Stimulated activated CD8-positive, alpha-beta memory T cell treated with anti-CD3 and anti-CD28 coated beads, Interleukin-12 subunit alpha, Interleukin-12 subunit beta, amount 100 ng/mL, for 4 hours (primary cell): Measurements from ENCODE around the gene EPHB1.

Experiments
- DNase-seq: peaks from one replicate; pipeline ENCODE4 v3.0.0-alpha.2; 2020; ENCODE audit warnings: low read depth

Gene EPHB1

DNA sequence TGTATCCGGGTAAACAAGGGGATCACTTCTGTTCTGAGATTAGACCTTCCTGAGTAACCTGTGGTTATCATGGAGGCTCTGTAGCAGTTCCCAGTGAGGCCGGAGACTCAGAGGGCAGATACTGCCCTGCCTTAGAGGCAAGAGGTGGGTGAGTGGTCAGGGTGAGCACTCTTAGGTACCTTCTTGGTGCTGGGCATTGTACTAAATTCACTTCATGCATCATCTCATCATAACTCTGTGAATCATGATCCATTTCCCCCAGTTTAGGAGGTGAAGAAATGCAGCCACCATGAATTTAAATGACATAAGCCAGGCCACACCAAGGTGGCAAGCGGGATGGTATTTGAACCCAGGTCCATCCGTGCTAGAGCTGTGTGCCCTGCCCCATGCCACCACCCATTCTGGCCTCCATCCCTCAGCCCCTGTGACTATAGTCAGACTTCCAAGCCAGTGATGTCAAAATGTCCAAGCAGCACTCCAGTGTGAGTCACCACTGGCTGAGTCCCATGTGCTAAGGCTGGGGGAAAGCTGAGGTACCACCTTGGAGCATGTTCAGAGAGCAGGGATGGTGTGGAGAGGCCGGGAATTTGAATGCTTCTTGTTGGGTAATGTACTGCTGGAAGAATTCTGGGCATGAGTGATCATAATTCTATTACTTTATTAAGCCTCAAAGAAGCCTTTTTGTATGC, 88.8 kb downstream of the EPHB1 start:
- DNase-seq: no peak

DNA sequence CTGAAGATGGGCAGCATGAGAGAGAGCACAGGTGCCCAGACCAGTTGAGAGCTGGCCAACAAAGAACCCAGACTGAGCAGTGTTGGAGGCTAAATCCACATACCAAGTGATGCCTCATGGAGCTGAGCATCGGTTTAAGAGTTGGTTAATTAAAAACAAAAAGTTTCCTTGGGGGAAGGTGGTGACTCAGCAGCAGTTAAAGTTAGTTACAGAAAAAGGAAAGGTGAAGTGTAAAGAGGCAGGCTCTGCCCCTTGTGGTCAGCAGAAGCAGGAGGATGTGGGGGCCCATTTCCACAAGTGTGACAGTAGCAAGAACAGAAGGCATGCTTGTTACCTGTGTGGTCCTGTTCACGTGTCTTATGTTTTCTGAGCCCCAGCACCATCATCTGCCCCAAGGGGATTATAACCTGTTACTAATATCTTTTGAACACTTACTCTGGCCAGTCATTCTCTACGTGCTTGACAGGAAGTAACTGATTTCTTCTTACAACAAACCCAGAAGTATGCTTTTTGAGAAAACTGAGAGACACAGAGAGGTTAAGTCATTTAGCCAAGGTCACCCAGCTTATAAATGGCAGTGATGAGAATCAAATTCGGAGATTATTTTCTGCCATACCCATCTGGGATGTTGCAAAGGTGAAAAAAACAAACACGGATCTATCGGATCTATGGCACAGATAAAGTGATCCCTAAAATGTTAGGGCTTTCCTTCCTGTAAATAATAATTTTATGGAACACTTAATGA, 91.0 kb downstream of the EPHB1 start:
- DNase-seq: no peak

DNA sequence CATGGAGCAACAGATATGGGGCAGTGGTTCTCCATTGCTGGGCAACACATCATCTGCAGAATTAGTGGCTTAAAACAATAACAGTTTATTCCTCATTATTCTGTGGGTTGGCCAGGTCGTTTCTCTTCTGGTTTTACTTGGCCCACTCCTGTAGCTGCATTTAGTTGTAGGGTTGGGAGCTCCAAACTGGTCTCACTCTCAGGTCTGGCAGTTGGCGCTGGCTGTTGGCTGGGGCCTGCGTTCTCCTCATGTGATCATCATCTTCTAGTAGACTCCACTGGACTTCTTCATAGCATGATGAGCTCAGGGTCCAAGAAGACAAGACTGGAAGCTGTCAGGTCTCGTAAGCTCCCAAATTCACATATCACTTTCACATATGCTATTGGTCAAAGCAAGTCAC, 91.9 kb downstream of the EPHB1 start:
- DNase-seq: no peak

DNA sequence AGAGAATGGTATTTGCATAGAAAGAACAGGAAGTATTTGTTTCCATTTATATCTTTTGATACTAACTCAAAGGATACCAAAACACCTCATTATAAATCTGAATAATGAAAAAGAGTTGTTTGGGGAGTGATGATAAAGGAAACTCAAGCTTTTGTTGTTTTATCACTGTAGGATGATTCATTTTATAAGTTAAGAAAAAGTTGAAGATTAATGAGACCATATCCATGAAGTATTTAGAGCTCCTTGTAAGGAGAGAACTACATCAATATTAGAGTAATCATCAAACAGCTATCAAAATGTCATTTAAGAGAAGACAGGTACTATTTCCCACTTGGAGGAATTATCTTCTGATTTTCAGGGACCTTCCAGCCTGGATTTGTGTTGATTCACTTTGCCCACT, 92.5 kb downstream of the EPHB1 start:
- no peak for DNase-seq

DNA sequence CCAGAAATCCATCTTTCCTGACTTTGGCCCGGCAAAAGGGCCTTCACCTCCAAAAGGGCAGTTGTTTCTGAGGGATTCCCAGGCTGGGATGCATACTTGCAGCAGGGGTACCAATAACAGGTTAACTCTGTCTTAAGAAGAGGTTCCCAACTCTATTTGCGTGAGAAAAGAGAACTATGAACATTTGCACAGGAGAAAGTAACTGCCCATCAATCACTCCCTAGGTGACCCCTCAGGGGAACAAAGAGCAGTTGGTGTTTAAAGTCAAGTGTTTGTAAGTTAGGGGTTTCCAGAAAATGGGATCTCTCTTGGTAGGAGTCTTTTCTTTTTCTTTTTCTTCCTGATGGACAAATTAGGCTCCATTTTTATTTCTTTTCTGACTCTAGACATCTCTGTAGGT, 97.3 kb downstream of the EPHB1 start:
- no peak for DNase-seq

DNA sequence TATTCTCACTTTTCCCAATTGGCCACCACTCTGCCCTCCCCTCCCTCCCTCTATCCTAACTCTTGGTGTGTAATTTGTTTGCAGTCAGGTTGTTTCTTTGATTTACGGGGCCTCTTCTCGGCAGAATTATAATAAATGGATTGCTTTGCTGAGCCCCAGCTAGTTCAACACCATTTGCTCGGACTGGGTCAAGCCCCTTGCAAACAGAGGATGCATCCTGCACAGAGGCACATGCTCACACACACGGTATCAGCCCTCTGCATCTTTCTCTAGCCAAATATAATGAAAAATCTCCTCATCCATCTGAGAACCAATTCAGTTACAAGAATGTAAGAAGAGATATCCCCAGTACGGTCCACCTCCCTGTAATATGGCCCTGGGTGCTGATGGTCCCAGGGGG, 97.7 kb downstream of the EPHB1 start:
- no peak for DNase-seq

DNA sequence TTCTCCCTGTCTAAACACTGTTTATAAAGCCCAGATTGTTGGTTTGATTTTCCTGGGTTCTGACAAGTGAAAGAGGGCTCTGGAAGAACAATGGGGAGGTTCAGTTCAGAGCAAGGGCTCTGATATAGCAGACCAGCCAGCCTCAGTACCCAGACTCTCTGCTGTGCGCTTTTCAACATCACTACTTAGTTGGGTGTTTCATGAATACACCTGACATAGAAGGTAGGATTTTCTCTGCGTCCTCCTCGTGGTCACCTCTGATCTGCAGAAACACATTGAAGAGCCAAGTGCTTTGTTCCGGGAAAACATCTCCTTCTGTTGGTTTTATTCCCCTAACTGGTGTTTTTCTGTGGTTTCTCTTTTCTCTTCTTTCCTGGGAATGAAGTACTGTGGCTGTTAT, 99.5 kb downstream of the EPHB1 start:
- DNase-seq: no peak

DNA sequence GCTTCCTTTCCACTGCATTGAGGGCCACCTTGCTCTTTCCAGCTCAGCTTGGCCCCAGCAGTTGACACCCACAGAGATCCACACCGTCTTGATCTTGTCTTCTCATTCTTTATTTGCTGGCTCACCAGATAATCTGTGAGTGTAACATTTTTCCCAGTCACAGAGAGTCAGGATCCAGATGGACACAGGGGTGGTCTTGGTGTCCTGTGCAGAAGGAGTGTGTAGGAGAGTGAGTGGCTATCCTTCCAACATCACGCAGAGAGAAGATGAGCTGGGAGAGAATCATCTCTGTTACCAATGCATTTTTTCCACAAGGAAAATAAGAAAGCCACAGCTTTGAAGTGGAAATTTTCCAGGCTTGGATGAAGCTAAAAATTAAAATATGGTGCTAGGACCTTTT, 100.1 kb downstream of the EPHB1 start:
- DNase-seq: no peak

DNA sequence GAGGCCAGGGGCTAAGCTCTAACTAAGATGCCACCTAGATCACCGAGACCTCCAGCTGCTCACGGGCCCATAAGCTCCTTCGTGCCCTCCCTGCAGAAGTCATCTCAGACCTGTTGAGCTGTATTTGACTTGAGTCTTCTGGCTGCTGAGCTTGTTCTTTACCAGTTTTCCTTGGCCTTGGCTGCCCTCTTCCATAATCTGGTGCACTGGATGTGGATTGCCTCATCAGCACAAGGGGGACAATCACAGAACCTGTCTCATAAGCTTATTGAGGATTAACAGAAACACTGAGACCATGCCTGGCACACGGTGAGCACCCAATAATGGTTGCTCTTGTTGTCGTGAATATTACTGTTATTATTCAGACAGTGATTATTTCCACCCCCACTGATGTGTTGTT, 101.1 kb downstream of the EPHB1 start:
- no peak for DNase-seq

DNA sequence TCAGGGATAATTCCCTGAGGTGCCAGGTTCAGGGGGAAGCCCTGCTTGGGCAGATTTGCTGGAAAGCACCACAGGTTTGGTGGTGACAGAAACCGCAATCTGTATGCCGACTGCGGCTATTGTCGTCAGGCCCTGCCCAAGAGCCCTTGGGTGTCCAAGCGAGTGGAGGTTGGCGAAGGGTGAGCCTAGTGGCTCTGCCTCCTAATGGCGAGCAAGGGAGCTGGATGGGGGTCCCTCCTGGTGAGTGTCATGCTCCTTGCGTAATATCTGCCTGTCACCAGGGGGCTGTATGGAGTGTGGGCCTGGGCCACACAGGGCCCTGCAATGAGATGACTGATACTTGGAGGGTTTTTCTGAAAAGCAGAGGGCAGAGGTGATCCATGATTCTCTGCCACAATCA, 101.6 kb downstream of the EPHB1 start:
- no peak for DNase-seq

DNA sequence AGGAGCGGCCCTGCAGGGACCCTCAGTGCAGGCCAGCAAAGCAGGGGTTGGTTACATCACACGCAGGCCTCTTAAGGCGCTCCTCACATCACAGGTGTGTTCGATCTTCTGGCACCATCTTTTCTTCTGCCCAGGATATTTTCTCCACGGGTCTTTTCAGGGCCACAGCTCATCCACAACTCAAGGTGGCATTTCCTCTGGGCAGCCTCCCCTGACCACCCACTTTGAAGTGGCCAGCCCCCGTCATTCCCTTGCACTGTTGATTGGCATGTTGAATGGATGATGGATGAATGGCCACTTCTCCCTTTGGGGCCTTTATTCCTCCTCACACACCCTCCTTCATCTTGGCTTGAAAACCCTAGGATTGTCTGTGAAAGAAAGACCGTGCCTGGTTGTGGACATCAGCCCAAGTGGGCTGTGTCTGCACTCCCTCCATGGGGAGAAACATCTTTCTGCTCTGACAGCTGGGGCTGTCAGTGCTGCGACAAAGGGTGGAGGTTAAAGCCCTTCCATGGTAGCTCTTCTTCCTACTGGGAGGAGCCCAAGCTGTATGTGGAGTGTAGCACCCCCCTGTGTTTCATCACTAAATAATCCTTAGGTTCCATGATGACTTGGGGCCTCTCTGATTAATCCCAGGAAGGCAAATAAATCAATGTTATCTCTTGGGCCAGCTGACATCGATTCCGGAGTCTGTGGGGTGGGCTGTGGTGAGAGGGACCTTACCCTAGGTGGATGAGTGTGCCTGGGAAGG, 102.5 kb downstream of the EPHB1 start:
- no peak for DNase-seq

DNA sequence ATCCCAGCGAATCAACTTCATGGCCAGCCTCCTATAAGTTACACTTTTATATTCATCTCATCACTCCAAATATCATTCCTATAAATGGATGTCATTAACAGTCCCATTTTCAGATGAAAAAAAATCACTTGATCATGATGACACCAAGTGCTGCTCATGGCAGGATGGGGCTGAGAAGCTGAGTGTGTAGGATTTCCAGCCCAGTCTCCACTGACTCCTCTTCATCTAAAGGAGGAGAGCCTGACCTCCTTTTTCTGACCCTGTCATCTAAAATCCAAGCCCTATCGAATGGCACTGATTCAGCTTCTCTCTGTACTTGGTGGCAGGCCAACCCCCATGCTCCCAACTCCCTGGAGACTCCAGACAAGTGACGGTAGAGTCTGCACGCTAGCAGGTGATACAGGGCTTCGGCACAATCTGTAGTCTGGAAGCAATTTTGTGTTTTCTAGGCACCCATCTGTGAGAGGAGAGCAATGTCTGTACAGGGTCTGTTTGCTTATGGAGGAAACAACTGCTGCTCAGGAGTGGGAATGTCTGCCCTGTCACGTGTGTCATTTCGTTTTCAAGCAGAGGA, 103.2 kb downstream of the EPHB1 start:
- DNase-seq: no peak

DNA sequence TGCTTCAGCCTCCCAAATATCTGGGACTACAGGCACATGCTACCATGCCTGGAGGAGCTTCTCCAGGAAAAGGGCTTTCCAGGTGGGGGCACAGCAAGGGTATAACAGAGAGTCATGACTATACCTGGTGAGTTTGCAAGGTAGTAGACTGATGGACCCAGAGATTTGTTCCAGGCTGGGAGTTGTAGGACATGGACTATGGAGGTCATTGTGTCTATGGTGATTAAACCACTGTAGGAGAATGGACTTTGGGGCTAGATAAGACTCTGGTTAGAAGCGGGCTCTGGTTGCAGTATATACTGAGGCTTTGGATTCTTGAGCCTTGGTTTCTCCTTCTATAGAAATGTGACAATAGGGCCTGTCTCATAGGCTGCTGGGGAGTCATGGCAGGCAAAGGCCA, 104.7 kb downstream of the EPHB1 start:
- no peak for DNase-seq

DNA sequence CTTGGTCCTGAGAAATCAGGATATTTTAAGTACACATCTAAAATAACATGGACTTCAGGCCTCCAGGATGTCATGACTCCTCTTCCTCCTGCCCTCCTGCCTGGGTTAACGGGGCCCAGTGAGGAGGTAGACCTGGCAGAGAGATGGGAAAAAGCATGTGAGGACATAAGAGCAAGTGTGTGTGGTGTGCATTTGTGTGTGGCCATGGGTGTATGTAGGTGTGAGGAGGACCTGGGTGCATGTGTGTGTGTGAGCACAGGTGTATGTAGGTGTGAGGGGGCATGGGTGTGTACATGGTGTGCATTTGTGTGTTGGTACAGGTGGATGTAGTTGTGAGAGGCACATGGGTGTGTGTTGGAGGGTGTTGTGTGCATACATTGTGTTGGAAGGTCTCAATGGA, 105.4 kb downstream of the EPHB1 start:
- no peak for DNase-seq

DNA sequence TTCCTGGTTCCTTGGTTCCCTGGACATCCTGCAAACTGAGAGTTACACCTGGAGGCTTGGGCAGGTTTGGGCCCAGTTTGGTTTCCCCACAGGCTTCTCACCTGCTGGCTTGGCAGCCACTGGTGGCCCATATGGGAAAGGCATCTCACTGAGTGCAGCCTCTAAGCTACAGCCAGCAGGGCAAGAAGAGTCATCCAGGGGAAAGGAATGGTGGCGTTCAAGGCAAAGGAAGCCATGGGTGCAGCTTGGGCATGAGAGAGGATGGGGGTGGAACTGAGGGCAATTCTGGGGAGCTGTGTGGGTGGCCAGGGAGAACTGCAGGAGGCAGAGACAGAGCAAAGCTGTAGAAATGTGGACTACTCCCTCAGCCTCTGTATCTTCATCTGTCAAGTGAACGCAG, 106.4 kb downstream of the EPHB1 start:
- DNase-seq: no peak

DNA sequence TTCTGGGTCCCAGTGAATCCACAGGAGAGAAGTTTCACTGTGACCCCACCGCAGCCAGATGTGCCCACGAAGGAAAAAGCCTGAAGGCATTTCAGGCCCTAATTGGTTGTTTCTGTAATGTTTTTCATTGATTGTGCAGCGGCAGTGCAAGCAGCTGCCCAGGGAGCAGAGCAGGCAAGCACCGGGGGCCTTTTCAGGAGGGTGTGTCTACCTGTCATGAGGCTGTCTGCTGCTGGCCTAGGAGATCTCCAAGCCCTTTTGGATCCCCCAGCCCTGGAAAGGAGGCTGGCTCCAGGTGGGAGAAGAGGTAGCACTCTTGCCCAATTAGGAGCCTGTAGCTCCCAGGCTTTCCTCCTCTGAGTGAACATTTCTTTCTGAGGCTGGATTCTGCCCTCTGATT, 108.8 kb downstream of the EPHB1 start:
- DNase-seq: no peak

DNA sequence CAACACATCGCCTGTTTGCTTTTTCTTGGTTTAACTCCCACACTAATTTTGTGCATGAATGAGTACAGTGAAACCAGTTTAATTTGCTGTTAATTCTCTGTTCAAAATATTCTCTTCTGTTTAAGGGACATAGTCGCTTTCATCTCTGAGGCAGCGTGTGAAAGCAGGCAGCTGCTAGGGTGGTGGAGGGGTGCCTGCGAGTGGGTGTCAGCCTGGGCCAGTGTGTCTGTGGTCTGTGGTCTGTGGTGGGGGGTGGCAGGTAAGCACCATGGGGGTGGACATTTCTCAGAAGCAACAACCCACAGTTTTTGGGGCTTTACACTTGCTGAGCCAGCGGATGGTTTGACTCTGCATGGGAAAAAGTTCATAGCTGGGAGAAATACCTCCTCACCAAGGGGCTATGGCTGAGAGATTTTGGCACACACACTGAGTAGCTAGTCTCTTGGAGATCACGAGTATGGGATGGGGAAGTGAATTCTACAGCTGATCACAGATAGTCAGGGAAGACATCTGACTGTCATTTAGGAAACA, 109.2 kb downstream of the EPHB1 start:
- no peak for DNase-seq

DNA sequence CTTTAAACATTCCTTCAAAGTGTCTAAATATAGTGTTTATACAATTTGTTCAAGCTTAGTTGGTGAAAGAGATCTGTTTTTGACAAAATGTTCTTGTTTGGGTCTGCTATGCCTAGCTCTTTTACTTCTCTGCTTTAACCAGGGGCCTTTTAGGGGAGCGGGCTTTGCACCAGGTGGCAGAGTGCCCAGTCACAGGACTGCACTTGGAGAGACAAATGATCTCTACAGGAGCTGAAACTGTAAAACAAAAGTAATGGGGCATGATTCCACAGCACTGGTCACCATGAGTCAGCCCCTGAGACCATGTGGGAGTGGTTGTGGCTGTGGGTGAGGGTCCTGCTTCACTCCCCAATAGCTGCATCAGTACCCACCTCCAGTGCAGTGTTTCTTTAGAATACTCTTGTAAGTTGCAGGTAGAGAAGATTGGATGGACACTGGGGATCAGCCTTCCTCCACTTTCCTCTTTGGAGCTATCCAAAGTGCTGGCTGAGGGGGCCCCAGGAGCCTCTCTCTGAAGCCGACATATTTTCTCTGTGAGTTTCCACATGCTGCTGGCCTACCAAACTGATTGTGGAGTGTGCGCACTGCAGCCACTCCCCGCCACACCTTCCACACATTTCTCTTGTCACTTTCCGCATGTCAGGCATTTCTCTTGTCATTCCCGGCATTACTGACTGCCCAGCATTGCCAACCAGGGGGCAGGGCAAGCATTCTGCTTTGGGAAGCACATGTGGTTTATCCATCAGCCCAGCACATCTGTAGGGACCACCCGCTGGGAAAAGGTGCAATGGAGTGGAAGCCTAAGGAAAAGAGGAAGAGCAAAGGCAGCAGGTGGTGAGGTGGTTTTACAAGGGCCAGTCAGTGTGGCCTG, 110.0 kb downstream of the EPHB1 start:
- no peak for DNase-seq

DNA sequence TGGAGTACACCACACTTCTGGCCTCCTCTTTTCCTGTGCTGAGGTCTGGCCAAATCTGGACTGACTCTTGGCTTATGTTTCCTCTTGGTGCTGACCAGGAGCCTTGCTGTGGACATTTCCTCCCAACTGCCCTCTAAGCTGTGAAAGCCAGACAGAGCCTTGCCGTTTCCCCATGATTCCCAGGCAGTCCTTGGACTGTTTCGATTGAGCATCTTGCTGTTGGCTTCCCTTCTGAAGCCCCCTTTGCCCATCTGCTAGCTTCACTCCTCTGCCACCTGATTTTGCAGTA, 110.5 kb downstream of the EPHB1 start:
- no peak for DNase-seq

DNA sequence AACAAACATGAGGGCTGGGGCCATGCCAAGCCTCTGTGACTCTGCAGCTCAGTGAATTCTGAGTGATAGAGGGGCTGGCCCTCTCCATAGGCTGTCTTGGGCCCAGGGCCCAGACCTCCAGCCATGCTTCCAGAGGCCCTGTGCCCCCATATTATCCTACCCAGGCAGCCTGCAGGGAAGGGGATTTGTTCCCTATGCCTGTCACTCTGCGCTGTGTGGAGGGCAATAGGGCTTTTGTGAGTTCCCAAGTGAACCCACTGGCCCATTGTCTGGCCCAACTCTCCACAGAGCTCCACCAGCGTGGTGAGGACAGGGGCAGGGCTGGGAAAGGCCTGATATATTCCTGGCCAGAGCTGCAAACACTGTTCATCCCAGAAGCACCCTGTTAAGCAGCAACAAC, 113.2 kb downstream of the EPHB1 start:
- DNase-seq: no peak

DNA sequence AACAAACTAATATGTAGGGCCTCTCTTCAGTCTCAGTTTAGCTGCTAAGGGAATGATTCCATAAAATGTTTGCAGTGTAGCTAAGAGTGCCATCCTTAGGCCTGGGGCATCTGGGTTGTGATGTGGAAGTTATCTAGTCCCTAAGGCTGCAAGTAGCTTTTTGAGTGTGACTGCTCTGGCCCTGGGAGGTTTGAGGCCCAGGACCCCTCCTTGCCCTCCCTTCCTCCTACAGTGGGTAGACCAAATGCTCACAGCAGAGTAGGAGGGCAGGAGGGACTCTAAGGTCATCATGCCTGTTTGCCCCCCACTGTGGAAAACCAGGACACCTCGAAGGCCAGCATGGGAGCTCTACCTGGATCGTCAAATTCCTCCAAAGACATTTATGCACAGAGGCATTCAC, 115.0 kb downstream of the EPHB1 start:
- no peak for DNase-seq
